Mesodermal cell (in vitro differentiated cells): Measurements from ENCODE around the gene CCNJ.
A peak's percentile ranks its signal among the peaks of the same experiment; 100 is the strongest.
"Not testable (repeated sequence)": the region's sequence is repeated elsewhere in the genome, so short reads cannot be mapped to it uniquely, and the experiment has no call there.

Experiments
- H3K27ac ChIP-seq: 2 replicates; pipeline ENCODE4 v1.7.0; 2013; ENCODE audit warnings: mild to moderate bottlenecking, low read depth, low read length, moderate library complexity; ENCODE audit not compliant: severe bottlenecking
- H3K36me3 ChIP-seq: 2 replicates; pipeline ENCODE4 v1.7.1; 2013; ENCODE audit warnings: mild to moderate bottlenecking, low read length, moderate library complexity; ENCODE audit not compliant: control insufficient read depth, insufficient read depth
- H3K4me1 ChIP-seq: one replicate; pipeline ENCODE4 v1.7.1; 2013; ENCODE audit warnings: mild to moderate bottlenecking, low read length; ENCODE audit not compliant: insufficient read depth, control insufficient read depth, poor library complexity, severe bottlenecking
- H3K4me3 ChIP-seq: 2 replicates; pipeline ENCODE4 v1.7.0; 2013; ENCODE audit warnings: low read length, control low read depth, mild to moderate bottlenecking; ENCODE audit not compliant: insufficient read depth, poor library complexity, severe bottlenecking; ENCODE audit errors: extremely low read depth
- H3K9me3 ChIP-seq: 2 replicates; pipeline ENCODE4 v1.7.1; 2013; ENCODE audit warnings: mild to moderate bottlenecking, low read length, moderate library complexity; ENCODE audit not compliant: control insufficient read depth
- WGBS, 2 experiments: methylation state at CpG; one replicate each; pipeline ENCODE4 v1.1.5; 2013; ENCODE audit warnings: missing lambda C conversion rate in 2 of 2; ENCODE audit not compliant: insufficient coverage in 2 of 2; 5-methylcytosine and 5-hydroxymethylcytosine counted together

The CCNJ gene

GRCh38 chr10:96034625-96035024 is 8.8 kb upstream of the CCNJ start:
- Histone ChIP-seq H3K4me1 (no peaks in the 10 kb centered on the region), H3K36me3 (no peaks in the 10 kb centered on the region), H3K27ac (no peak overlapping the region), H3K9me3 (no peaks in the 10 kb centered on the region), H3K4me3 (no peak overlapping the region)
- WGBS, 2 experiments, result no CpG with 5 or more reads among the region's 1 CpG

- H3K27ac ChIP-seq, result peak overlapping the region; percentile 7
- H3K36me3 ChIP-seq, result no peaks in the 10 kb centered on the region
- H3K4me1 ChIP-seq, result no peaks in the 10 kb centered on the region
- 76 to 96% methylated on average over 3 of the region's 4 CpGs for WGBS, 2 experiments
- no peak overlapping the region for H3K4me3 ChIP-seq
- no peaks in the 10 kb centered on the region for H3K9me3 ChIP-seq
These were observed 4.7 kb upstream of the CCNJ start for GRCh38 chr10:96038476-96039387.

GRCh38 chr10:96041146-96041545 is 2.2 kb upstream of the CCNJ start:
- no peaks in the 10 kb centered on the region for H3K9me3 ChIP-seq
- H3K27ac ChIP-seq, result no peak overlapping the region
- peaks cover 4% of the 10 kb centered on the region for H3K36me3 ChIP-seq
- 87 to 97% methylated on average over 9 to 10 of the region's 11 CpGs for WGBS, 2 experiments
- no peak overlapping the region for H3K4me3 ChIP-seq
- H3K4me1 ChIP-seq, result no peaks in the 10 kb centered on the region

DNA sequence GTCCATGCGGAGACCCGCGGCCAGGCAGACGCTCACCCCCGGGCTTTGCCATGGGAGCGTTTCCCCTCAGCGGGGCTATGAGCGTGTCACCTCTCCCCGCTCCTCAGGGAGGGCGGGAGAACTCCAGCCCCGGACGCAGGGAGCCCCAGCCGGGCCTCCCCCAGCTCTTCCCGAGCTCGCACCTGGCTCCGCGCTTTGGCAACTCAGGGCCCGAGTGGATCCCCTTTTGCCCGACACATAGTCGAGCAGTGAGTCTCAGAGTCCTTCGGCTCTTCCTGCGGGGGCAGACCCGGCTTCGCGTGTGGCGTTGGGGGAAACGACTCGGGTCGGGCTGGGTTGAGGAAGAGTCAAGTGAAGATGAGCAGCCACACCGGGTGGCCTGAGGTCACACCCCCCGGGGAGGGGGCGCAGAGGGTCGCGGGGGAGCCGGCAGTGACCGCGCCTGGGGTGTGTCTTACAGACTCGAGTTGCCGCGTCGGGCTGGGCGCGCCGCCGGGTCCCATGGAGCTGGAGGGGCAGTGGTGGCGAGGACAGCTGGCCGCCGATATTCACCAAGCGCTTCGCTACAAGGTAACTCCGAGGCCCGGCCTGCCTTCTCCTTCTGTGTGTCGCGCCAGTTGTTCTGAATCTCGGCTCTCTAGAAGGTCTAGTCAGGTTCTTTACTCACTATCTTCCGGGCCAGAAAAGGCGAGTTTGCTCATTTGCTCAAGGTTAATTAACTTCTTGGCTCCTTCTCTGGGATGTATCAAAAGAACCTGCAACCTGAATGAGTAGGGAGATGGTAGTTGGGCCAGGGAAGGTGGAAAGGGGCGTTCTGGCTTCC is 721 bp downstream of the CCNJ start:
- Histone ChIP-seq H3K27ac (peak overlapping the region; percentile 81), H3K4me3 (peak overlapping the region; percentile 65), H3K9me3 (no peaks in the 10 kb centered on the region), H3K36me3 (peaks cover 24% of the 10 kb centered on the region), H3K4me1 (no peaks in the 10 kb centered on the region)
- 0% methylated on average over 39 to 47 of the region's 58 CpGs for WGBS, 2 experiments

DNA sequence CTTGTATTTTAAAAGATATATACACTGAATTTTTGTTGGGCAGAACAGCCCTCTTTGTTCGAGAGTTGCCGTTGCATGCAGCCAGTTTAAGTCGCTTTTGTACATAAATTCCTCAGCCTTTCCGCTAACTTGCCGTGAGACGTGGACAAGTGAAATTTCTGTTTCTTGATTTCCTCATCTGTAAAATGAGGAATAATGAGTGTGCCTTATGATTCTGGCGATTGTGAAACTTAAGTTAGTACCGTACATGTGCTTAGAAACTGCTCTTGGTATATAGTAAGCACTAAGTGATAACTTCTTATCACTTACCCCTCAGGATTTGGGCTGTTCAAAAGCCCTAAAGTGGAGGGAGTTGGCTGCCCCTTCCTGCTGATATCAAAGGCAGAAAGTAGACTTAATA is 1.4 kb downstream of the CCNJ start:
- peak overlapping the region; percentile 65 for H3K4me3 ChIP-seq
- WGBS, 2 experiments, result 0% methylated on average over 3 of the region's 8 CpGs

GRCh38 chr10:96046546-96046945 is 3.2 kb downstream of the CCNJ start:
- Histone ChIP-seq H3K9me3 (no peaks in the 10 kb centered on the region), H3K36me3 (peaks cover 40% of the 10 kb centered on the region)
- WGBS, 2 experiments, result no CpG with 5 or more reads among the region's 1 CpG

More for the DNA sequence above, 1.4 kb downstream of the CCNJ start:
- H3K27ac ChIP-seq, result peak overlapping the region; percentile 81
- no peaks in the 10 kb centered on the region for H3K4me1 ChIP-seq
- H3K9me3 ChIP-seq, result no peaks in the 10 kb centered on the region
- peaks cover 24% of the 10 kb centered on the region for H3K36me3 ChIP-seq

GRCh38 chr10:96047004-96047649 is 3.7 kb downstream of the CCNJ start:
- Histone ChIP-seq H3K9me3 (no peaks in the 10 kb centered on the region), H3K4me3 (no peak overlapping the region), H3K4me1 (no peaks in the 10 kb centered on the region), H3K27ac (no peak overlapping the region), H3K36me3 (peaks cover 46% of the 10 kb centered on the region)
- WGBS, 2 experiments, result 93 to 100% methylated on average over 4 of the region's 4 CpGs

More at GRCh38 chr10:96046546-96046945, 3.2 kb downstream of the CCNJ start:
- H3K4me1 ChIP-seq, result no peaks in the 10 kb centered on the region
- H3K27ac ChIP-seq, result no peak overlapping the region
- no peak overlapping the region for H3K4me3 ChIP-seq

DNA sequence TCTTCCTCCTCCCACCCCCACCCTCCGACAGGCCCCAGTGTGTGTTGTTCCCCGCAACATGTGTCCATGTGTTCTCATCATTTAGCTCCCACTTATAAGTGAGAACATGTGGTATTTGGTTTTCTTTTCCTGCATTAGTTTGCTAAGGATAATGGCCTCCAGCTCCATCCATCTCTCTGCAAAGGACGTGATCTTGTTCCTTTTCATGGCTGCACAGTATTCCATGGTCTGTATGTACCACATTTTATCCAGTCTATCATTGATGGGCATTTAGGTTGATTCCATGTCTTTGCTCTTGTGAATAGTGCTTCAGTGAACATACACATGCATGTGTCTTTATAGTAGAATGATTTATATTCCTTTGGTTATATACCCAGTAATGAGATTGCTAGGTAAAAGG is 4.5 kb downstream of the CCNJ start:
- not testable (repeated sequence) for H3K4me1 ChIP-seq, H3K9me3 ChIP-seq, H3K27ac ChIP-seq, H3K4me3 ChIP-seq
- H3K36me3 ChIP-seq, result peaks cover 53% of the 10 kb centered on the region
- WGBS, 2 experiments, result 60% methylated on average over 1 of the region's 3 CpGs; no CpG with 5 or more reads in 1 of the 2 experiments

DNA sequence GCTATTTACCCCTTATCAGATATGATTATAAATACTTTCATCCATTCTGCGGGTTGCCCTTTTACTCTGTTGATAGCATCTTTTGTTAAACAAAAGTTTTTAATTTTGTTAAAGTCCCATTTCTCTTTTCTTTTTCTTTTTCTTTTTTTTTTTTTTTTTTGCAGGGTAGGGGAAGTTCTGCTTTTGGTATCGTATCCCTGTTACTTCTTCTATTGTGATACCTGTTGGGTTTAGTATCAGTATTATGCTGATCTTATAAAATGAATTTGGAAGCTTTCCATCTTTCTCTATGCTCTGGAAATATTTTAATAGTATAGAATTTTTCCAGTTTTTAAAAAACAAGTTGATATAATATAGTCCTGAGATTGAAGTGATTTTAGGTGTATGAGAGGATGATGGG is 6.0 kb downstream of the CCNJ start:
- WGBS, 2 experiments, result no CpG with 5 or more reads among the region's 2 CpGs
- Histone ChIP-seq H3K27ac (no peak overlapping the region), H3K36me3 (peaks cover 58% of the 10 kb centered on the region), H3K9me3 (no peaks in the 10 kb centered on the region), H3K4me3 (no peak overlapping the region), H3K4me1 (no peaks in the 10 kb centered on the region)

DNA sequence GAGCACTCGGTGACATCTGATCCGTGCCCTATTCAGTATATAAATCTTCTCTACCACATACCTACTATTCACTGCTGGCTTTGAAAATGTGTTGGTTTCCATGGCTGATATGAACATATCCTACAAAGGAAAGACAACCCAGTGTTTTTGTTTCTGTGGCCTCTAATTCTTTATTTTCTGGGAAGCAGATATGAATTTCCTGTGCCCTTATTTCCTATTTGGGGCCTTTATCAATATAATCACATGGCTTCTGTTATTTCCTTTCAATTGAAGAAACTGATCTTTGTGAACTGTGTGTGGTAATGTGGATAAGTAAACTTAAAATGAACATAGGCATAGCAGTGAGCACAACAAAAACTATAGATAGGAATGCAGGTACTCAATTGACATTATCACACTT is 10.6 kb downstream of the CCNJ start:
- H3K4me1 ChIP-seq, result no peaks in the 10 kb centered on the region
- no peaks in the 10 kb centered on the region for H3K9me3 ChIP-seq
- H3K4me3 ChIP-seq, result no peak overlapping the region
- no peak overlapping the region for H3K27ac ChIP-seq
- H3K36me3 ChIP-seq, result peaks cover 74% of the 10 kb centered on the region
- no CpG with 5 or more reads among the region's 2 CpGs for WGBS, 2 experiments
